PC-3 (cell line): ENCODE measurements around the gene TLR8. TPM values are rescaled to one million over a fixed set of nuclear protein-coding genes. Genes with fewer than 3 reads are reported as not detected.

Source experiments
- ATAC-seq: fragments of 200-7000 bp; cut with Tn5 transposase; 2 replicates; pipeline ENCODE4 v1.9.1; 2020; ENCODE audit warnings: mild to moderate bottlenecking, moderate library complexity
- BruUV-seq: library from RNA; stranded (reverse); fragments of 400-500 nt; replicated peaks from 2 replicates; lab custom pipeline; 2021; lab: Mats Ljungman, UMichigan
- CTCF ChIA-PET: fragments of 300-600 bp; sonication (Branson Sonifier 250); formaldehyde crosslinking; loops from one replicate; lab custom pipeline; 2022; ENCODE audit warnings: antibody characterized with exemption; lab: Charles Lee
- POLR2A ChIA-PET: fragments of 300-600 bp; sonication (Branson Sonifier 250); formaldehyde crosslinking; loops from one replicate; lab custom pipeline; 2022; ENCODE audit warnings: antibody characterized with exemption; ENCODE audit not compliant: unreplicated experiment; lab: Charles Lee
- DNase-seq: peaks from one replicate; pipeline ENCODE4 v3.0.0-alpha.2; 2015
- H2AFZ ChIP-seq: fragments of 300-600 bp; sonication (generic); 2 replicates; pipeline ENCODE4 v1.6.0; 2016; ENCODE audit warnings: antibody characterized with exemption, low read length
- H3F3A ChIP-seq: fragments of 300-600 bp; sonication (generic); one replicate; pipeline ENCODE4 v1.6.0; 2017; ENCODE audit warnings: antibody characterized with exemption, low read length, control low read depth, mild to moderate bottlenecking; ENCODE audit not compliant: unreplicated experiment
- H3K27ac ChIP-seq: fragments of 300-600 bp; sonication (generic); 2 replicates; pipeline ENCODE4 v1.5.1; 2016; ENCODE audit warnings: mild to moderate bottlenecking, low read length
- H3K27me3 ChIP-seq: fragments of 300-600 bp; sonication (generic); 2 replicates; pipeline ENCODE4 v1.6.1; 2016; ENCODE audit warnings: low read length, mixed read lengths
- H3K36me3 ChIP-seq: fragments of 300-600 bp; sonication (generic); 2 replicates; pipeline ENCODE4 v1.6.1; 2016; ENCODE audit warnings: low read depth, mixed run types, low read length, mixed read lengths
- H3K4me1 ChIP-seq: fragments of 300-600 bp; sonication (generic); 2 replicates; pipeline ENCODE4 v1.5.1; 2016; ENCODE audit warnings: low read length; ENCODE audit not compliant: insufficient read depth
- H3K4me2 ChIP-seq: fragments of 300-600 bp; sonication (generic); 2 replicates; pipeline ENCODE4 v1.6.0; 2016; ENCODE audit warnings: low read length
- H3K4me3 ChIP-seq: fragments of 300-600 bp; sonication (generic); 2 replicates; pipeline ENCODE4 v1.5.1; 2016; ENCODE audit warnings: mild to moderate bottlenecking, low read length, mixed read lengths
- H3K79me2 ChIP-seq: fragments of 300-600 bp; sonication (generic); 2 replicates; pipeline ENCODE4 v1.6.1; 2017; ENCODE audit warnings: low read length, mixed read lengths
- H3K9ac ChIP-seq: fragments of 300-600 bp; sonication (generic); 2 replicates; pipeline ENCODE4 v1.6.0; 2016; ENCODE audit warnings: mild to moderate bottlenecking, low read length
- H3K9me2 ChIP-seq: fragments of 300-600 bp; sonication (generic); replicated peaks from 2 replicates; pipeline ENCODE4 v1.6.1; 2016; ENCODE audit warnings: mixed run types, low read length, mixed read lengths
- H3K9me3 ChIP-seq: fragments of 300-600 bp; sonication (generic); 2 replicates; pipeline ENCODE4 v1.6.1; 2016; ENCODE audit warnings: low read length, mixed read lengths
- H4K20me1 ChIP-seq: fragments of 300-600 bp; sonication (generic); 2 replicates; pipeline ENCODE4 v1.6.1; 2016; ENCODE audit warnings: low read length, mixed read lengths
- EZH2 ChIP-seq: fragments of 300-600 bp; sonication (generic); IDR thresholded peaks from one replicate; pipeline ENCODE4 v1.6.1; 2017; ENCODE audit warnings: antibody characterized with exemption, mild to moderate bottlenecking, low read length; ENCODE audit not compliant: unreplicated experiment
- EZH2phosphoT487 ChIP-seq: fragments of 300-600 bp; sonication (generic); IDR thresholded peaks from 2 replicates; pipeline ENCODE4 v1.6.1; 2018; ENCODE audit warnings: mild to moderate bottlenecking, antibody characterized with exemption, low read length, borderline replicate concordance
- intact Hi-C: fragments of 100-400 bp; cut with micrococcal nuclease; formaldehyde crosslinking; loops from 2 replicates; pipeline ENCODE4 v1.9.0; 2023
- total RNA-seq: library from RNA; depleted of rRNA; stranded (reverse); fragments of >200 nt; gene quantifications from 2 replicates; pipeline ENCODE4 v1.2.3, GENCODE V29; 2014
- TF ChIP-seq, protein P1 (sequence below): fragments of 300-600 bp; sonication (generic); conservative IDR thresholded peaks from 2 replicates; pipeline ENCODE4 v1.5.1; 2017; ENCODE audit warnings: antibody characterized with exemption, low read depth, mild to moderate bottlenecking, low read length

Gene TLR8
- total RNA-seq, 1 experiment from 2014 or later, result not detected

DNA sequence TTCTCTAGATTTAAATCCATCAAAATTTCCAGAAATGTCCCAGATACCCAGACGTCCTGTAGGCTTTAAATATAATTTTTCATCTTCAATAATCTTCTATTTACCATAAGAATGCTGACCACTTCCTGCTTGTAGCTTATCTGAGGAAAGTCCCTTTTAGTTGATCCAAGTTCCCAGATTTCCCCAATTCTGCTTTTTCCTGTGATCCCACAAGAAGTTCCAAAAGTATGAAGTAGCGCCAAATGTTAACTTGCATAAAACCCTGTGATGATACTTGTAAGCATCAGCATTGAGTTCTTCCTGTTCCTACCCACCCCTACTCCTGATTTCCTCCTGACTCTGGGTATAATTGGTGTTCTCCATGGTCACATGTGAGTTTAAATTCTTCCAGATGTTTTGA, 10.6 kb upstream of the TLR8 start:
- ATAC-seq (no peak), DNase-seq (no peak)
- Histone ChIP-seq H3K4me3 (no peak overlapping the region), H3K4me1 (no peaks in the 10 kb centered on the region), H3K4me2 (no peak overlapping the region), H2AFZ (no peak overlapping the region), H3K9me3 (no peaks in the 10 kb centered on the region), H3F3A (no peaks in the 10 kb centered on the region), H3K36me3 (no peaks in the 10 kb centered on the region), H3K27ac (no peak overlapping the region), H3K27me3 (no peaks in the 10 kb centered on the region), H3K79me2 (no peaks in the 10 kb centered on the region), H4K20me1 (no peaks in the 10 kb centered on the region), H3K9ac (no peak overlapping the region), H3K9me2 (no peaks in the 10 kb centered on the region)
- ChIA-PET CTCF (interaction anchor here (1.5 kb wide), 1 partner anchor 82 kb away, joined by 7 read pairs; no protein-coding TSS in a partner anchor), POLR2A (no interaction called here)
- TF ChIP-seq EZH2, result no peak
- no peak for TF ChIP-seq EZH2phosphoT487
- TF ChIP-seq, protein P1, sequence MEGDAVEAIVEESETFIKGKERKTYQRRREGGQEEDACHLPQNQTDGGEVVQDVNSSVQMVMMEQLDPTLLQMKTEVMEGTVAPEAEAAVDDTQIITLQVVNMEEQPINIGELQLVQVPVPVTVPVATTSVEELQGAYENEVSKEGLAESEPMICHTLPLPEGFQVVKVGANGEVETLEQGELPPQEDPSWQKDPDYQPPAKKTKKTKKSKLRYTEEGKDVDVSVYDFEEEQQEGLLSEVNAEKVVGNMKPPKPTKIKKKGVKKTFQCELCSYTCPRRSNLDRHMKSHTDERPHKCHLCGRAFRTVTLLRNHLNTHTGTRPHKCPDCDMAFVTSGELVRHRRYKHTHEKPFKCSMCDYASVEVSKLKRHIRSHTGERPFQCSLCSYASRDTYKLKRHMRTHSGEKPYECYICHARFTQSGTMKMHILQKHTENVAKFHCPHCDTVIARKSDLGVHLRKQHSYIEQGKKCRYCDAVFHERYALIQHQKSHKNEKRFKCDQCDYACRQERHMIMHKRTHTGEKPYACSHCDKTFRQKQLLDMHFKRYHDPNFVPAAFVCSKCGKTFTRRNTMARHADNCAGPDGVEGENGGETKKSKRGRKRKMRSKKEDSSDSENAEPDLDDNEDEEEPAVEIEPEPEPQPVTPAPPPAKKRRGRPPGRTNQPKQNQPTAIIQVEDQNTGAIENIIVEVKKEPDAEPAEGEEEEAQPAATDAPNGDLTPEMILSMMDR, result no peak
- BruUV-seq, result no TSS peak
- intact Hi-C loops, result no loop called here

- BruUV-seq, result no TSS peak
- no peak for ATAC-seq
- no peaks in the 10 kb centered on the region for H3K9me2 ChIP-seq
- H3K27me3 ChIP-seq, result no peaks in the 10 kb centered on the region
- H3K4me2 ChIP-seq, result no peak overlapping the region
- no peak overlapping the region for H3K4me3 ChIP-seq
- no peak overlapping the region for H3K27ac ChIP-seq
- H3K4me1 ChIP-seq, result no peaks in the 10 kb centered on the region
- ChIA-PET POLR2A (no interaction called here), CTCF (interaction anchor here (1.5 kb wide), 1 partner anchor 83 kb away, joined by 7 read pairs; no protein-coding TSS in a partner anchor)
- H3F3A ChIP-seq, result no peaks in the 10 kb centered on the region
- H2AFZ ChIP-seq, result no peak overlapping the region
- H3K9ac ChIP-seq, result no peak overlapping the region
- DNase-seq, result no peak
- H3K36me3 ChIP-seq, result no peaks in the 10 kb centered on the region
- no peaks in the 10 kb centered on the region for H3K79me2 ChIP-seq
- intact Hi-C loops, result no loop called here
- TF ChIP-seq EZH2phosphoT487, result no peak
- TF ChIP-seq, protein P1, result no peak
- no peak for TF ChIP-seq EZH2
- H4K20me1 ChIP-seq, result no peaks in the 10 kb centered on the region
- no peaks in the 10 kb centered on the region for H3K9me3 ChIP-seq
These were observed 9.5 kb upstream of the TLR8 start for GRCh38 chrX:12896935-12897334.

GRCh38 chrX:12898073-12898472, 8.3 kb upstream of the TLR8 start:
- Histone ChIP-seq H3K4me2 (no peak overlapping the region), H3K4me1 (no peaks in the 10 kb centered on the region), H3K9me3 (no peaks in the 10 kb centered on the region), H3K79me2 (no peaks in the 10 kb centered on the region), H3K9ac (no peak overlapping the region), H4K20me1 (no peaks in the 10 kb centered on the region), H2AFZ (no peak overlapping the region), H3K27ac (no peak overlapping the region), H3F3A (no peaks in the 10 kb centered on the region), H3K4me3 (no peak overlapping the region), H3K9me2 (no peaks in the 10 kb centered on the region), H3K36me3 (no peaks in the 10 kb centered on the region), H3K27me3 (no peaks in the 10 kb centered on the region)
- ATAC-seq (no peak), DNase-seq (no peak)
- no TSS peak for BruUV-seq
- ChIA-PET POLR2A (no interaction called here), CTCF (no interaction called here)
- intact Hi-C loops, result no loop called here
- TF ChIP-seq EZH2 (no peak), EZH2phosphoT487 (no peak)
- TF ChIP-seq, protein P1, result no peak
